ENCODE measurements around the gene CCDC122. TPM values are rescaled to one million over a fixed set of nuclear protein-coding genes. Genes with fewer than 3 reads are reported as not detected.

CCDC122 gene
- total and polyA plus RNA-seq, 2 of the 8 experiments (the other 6 are each of a cell fraction or from before 2014, with no cell fraction given), result 2.9 to 5.8 TPM

- H3K14ac ChIP-seq (ENCODE audit: insufficient read length), result no peak overlapping the region
- POLR2A ChIA-PET (ENCODE audit: partially characterized antibody), result no interaction called here
- no peak for TF ChIP-seq GTF2F1 (IDR thresholded peaks at IDR 0.05; ENCODE audit: borderline replicate concordance, low read depth, low read length)
- no peak for TF ChIP-seq CTCF (IDR thresholded peaks at IDR 0.05; ENCODE audit: control extremely low read depth in 1 of 3, insufficient read depth in 1 of 3, low read depth in 1 of 3, low read length in 3 of 3)
- TF ChIP-seq SP1 (IDR thresholded peaks at IDR 0.05; ENCODE audit: low read depth, low read length), result no peak
- no peak for TF ChIP-seq SIX5 (IDR thresholded peaks at IDR 0.05; ENCODE audit: low read depth, low read length)
- no peak for TF ChIP-seq JUN (IDR thresholded peaks at IDR 0.05; ENCODE audit: low read depth, low read length)
- no peak for TF ChIP-seq RBBP5 (IDR thresholded peaks at IDR 0.05; ENCODE audit: borderline replicate concordance, low read depth, low read length)
Observed at GRCh38 chr13:43822969-43823368, 56.6 kb downstream of the CCDC122 start.

More at GRCh38 chr13:43822969-43823368, 56.6 kb downstream of the CCDC122 start:
- Histone ChIP-seq H3K27me3 (replicated peaks in 1 of 4; ENCODE audit: control insufficient read depth in 3 of 4, extremely low read depth in 1 of 4, insufficient read depth in 3 of 4, low read length in 3 of 4) (no peaks in the 10 kb centered on the region), H3K4ac (replicated peaks; ENCODE audit: insufficient read length, low read depth, low read length) (no peak overlapping the region), H4K20me1 (replicated peaks in 1 of 2; ENCODE audit: control insufficient read depth in 1 of 2, insufficient read depth in 2 of 2, low read length in 2 of 2) (no peaks in the 10 kb centered on the region), H3K36me3 (ENCODE audit: control insufficient read depth in 2 of 4, insufficient read depth in 4 of 4, low read length in 3 of 4) (no peaks in the 10 kb centered on the region), H2AFZ (ENCODE audit: low read length) (no peak overlapping the region), H3K9ac (replicated peaks in 1 of 4; ENCODE audit: extremely low read depth in 1 of 4, low read depth in 3 of 4, low read length in 3 of 4) (no peak overlapping the region), H3K23ac (ENCODE audit: insufficient read length) (no peak overlapping the region), H2BK15ac (ENCODE audit: low read length) (no peak overlapping the region), H2BK20ac (ENCODE audit: low read length) (no peak overlapping the region), H4K5ac (ENCODE audit: insufficient read length, low read depth, low read length) (no peak overlapping the region), H3K79me2 (ENCODE audit: control insufficient read depth in 1 of 2, insufficient read depth in 2 of 2, low read length in 2 of 2) (no peaks in the 10 kb centered on the region), H3K18ac (ENCODE audit: extremely low read depth, low read length) (no peak overlapping the region), H4K91ac (replicated peaks; ENCODE audit: insufficient read length, low read length) (no peak overlapping the region), H4K8ac (ENCODE audit: extremely low read depth, insufficient read depth, low read length) (no peak overlapping the region), H3K9me3 (ENCODE audit: insufficient read depth in 2 of 2, low read depth in 1 of 2, low read length in 1 of 2) (no peaks in the 10 kb centered on the region), H2BK12ac (ENCODE audit: low read depth, low read length) (no peak overlapping the region), H2BK120ac (replicated peaks; ENCODE audit: low read depth, low read length) (no peak overlapping the region), H3K4me1 (replicated peaks in 1 of 4; ENCODE audit: control insufficient read depth in 3 of 4, insufficient read depth in 4 of 4, low read length in 3 of 4) (no peaks in the 10 kb centered on the region), H3K79me1 (ENCODE audit: low read depth, low read length) (no peaks in the 10 kb centered on the region), H3K23me2 (ENCODE audit: low read depth, low read length) (no peaks in the 10 kb centered on the region), H2BK5ac (ENCODE audit: low read depth, low read length) (no peak overlapping the region), H2AK5ac (ENCODE audit: low read depth, low read length) (no peak overlapping the region), H3K4me3 (ENCODE audit: extremely low read depth in 1 of 4, insufficient read depth in 2 of 4, low read depth in 3 of 4, low read length in 4 of 4) (no peak overlapping the region), H3K56ac (replicated peaks; ENCODE audit: insufficient read length, low read depth, low read length) (no peak overlapping the region), H3K4me2 (ENCODE audit: insufficient read depth in 1 of 2, low read depth in 2 of 2, low read length in 2 of 2) (no peak overlapping the region), H3K27ac (ENCODE audit: low read depth, low read length) (no peak overlapping the region)
- CTCF ChIA-PET (ENCODE audit: partially characterized antibody), result no interaction called here
- no peak for DNase-seq (ENCODE audit: low read depth in 1 of 2, low spot score in 2 of 2)
- WGBS, 2 experiments (ENCODE audit: extremely low coverage in 1 of 2, insufficient coverage in 1 of 2, insufficient read length in 1 of 2, insufficient replicate concordance in 2 of 2, low coverage in 1 of 2, low lambda C conversion rate in 2 of 2, missing lambda C conversion rate in 1 of 2), result 80% methylated on average over 1 of the region's 1 CpG; no CpG with 5 or more reads in 1 of the 2 experiments
- FAIRE-seq, result no peak
